GM19239 (cell line): ENCODE measurements around the gene RPL10A.
"Not testable (repeated sequence)": the region's sequence is repeated elsewhere in the genome, so short reads cannot be mapped to it uniquely, and the experiment has no call there.

Experiments
- DNase-seq: peaks from one replicate; pipeline ENCODE4 v3.0.0; 2011; ENCODE audit warnings: low spot score; ENCODE audit not compliant: insufficient read length
- FAIRE-seq: peaks from 2 replicates; lab custom pipeline; 2011; peaks lifted over from hg19 to GRCh38; lab: Jason Lieb, UNC

RPL10A gene

GRCh38 chr6:35468181-35468979, at the start of gene RPL10A:
Gene RPL10A (plus strand): TSS chr6:35468401. CDS start chr6:35468435, 34 bp downstream.
- peak; percentile 83 for FAIRE-seq

GRCh38 chr6:35419417-35419816, 48.8 kb upstream of the RPL10A start:
- FAIRE-seq (no peak), DNase-seq (no peak)

More at GRCh38 chr6:35468181-35468979, at the start of gene RPL10A:
- DNase-seq = peak; percentile 95

GRCh38 chr6:35419961-35420360, 48.2 kb upstream of the RPL10A start:
- no peak for FAIRE-seq
- no peak for DNase-seq

- DNase-seq = no peak
- FAIRE-seq = no peak
Measured at GRCh38 chr6:35425284-35425683, 42.9 kb upstream of the RPL10A start.

GRCh38 chr6:35426074-35426473, 42.1 kb upstream of the RPL10A start:
- DNase-seq (no peak), FAIRE-seq (no peak)

- DNase-seq = no peak
- FAIRE-seq = no peak
Measured at GRCh38 chr6:35427435-35427834, 40.8 kb upstream of the RPL10A start.

- FAIRE-seq (no peak), DNase-seq (no peak)
Measured at GRCh38 chr6:35427851-35428321, 40.3 kb upstream of the RPL10A start.

GRCh38 chr6:35428421-35429149, 39.6 kb upstream of the RPL10A start:
- DNase-seq = no peak
- FAIRE-seq = no peak

- FAIRE-seq (no peak), DNase-seq (no peak)
Measured at GRCh38 chr6:35429463-35429862, 38.7 kb upstream of the RPL10A start.

- FAIRE-seq = no peak
- DNase-seq = no peak
Measured at GRCh38 chr6:35432291-35432690, 35.9 kb upstream of the RPL10A start.

- DNase-seq, FAIRE-seq: not testable (repeated sequence)
Measured at GRCh38 chr6:35432702-35433101, 35.5 kb upstream of the RPL10A start.

GRCh38 chr6:35435074-35435837, 32.9 kb upstream of the RPL10A start:
- FAIRE-seq = no peak
- DNase-seq = no peak

GRCh38 chr6:35436071-35436857, 31.9 kb upstream of the RPL10A start:
- DNase-seq (no peak), FAIRE-seq (no peak)

- DNase-seq, FAIRE-seq: not testable (repeated sequence)
Measured at GRCh38 chr6:35438378-35439065, 29.7 kb upstream of the RPL10A start.

- FAIRE-seq (no peak), DNase-seq (no peak)
Measured at GRCh38 chr6:35439308-35439707, 28.9 kb upstream of the RPL10A start.

GRCh38 chr6:35441205-35441604, 27.0 kb upstream of the RPL10A start:
- DNase-seq (no peak), FAIRE-seq (no peak)

GRCh38 chr6:35441642-35442041, 26.6 kb upstream of the RPL10A start:
- DNase-seq (no peak), FAIRE-seq (no peak)

GRCh38 chr6:35442693-35443092, 25.5 kb upstream of the RPL10A start:
- DNase-seq = no peak
- no peak for FAIRE-seq

- FAIRE-seq (no peak), DNase-seq (no peak)
Measured at GRCh38 chr6:35443341-35444030, 24.7 kb upstream of the RPL10A start.
